A549 (cell line): ENCODE measurements around the gene POP4. TPM values are rescaled to one million over a fixed set of nuclear protein-coding genes. Genes with fewer than 3 reads are reported as not detected.

ENCODE experiments used
- ATAC-seq, 2 experiments: fragments of 200-7000 bp in 1 of 2; fragments of >200 bp in 1 of 2; cut with Nextera tagmentation in 1 of 2; cut with Tn5 transposase in 1 of 2; 3 replicates each; pipeline versions ENCODE4 v1.8.0 to v1.9.1; 2018 to 2020; ENCODE audit warnings: mild to moderate bottlenecking in 1 of 2, moderate library complexity in 1 of 2
- CTCF ChIA-PET: fragments of 300-600 bp; sonication (Branson Sonifier 250); formaldehyde crosslinking; extraction: SDS; loops from one replicate; lab custom pipeline; 2021; ENCODE audit warnings: antibody characterized with exemption, inconsistent platforms; lab: Yijun Ruan, JAX
- POLR2A ChIA-PET: fragments of 350-600 bp; formaldehyde crosslinking; extraction: SDS; loops from one replicate; lab custom pipeline; 2021; ENCODE audit warnings: antibody characterized with exemption, inconsistent platforms; lab: Yijun Ruan, JAX
- DNase-seq, 2 experiments: peaks; one replicate each; pipeline versions ENCODE4 v3.0.0 to v3.0.0-alpha.2; 2011 to 2016; ENCODE audit warnings: low read depth in 1 of 2, low spot score in 1 of 2
- FAIRE-seq: peaks from 2 replicates; lab custom pipeline; 2011; peaks lifted over from hg19 to GRCh38; lab: Jason Lieb, UNC
- H3K27ac ChIP-seq, 2 experiments: fragments of >200 bp; sonication (Bioruptor Twin); formaldehyde crosslinking; 3 replicates each; pipeline ENCODE4 v1.5.1; 2016 to 2017
- H3K4me1 ChIP-seq: fragments of >200 bp; sonication (Bioruptor Twin); formaldehyde crosslinking; 3 replicates; pipeline ENCODE4 v1.6.1; 2016
- H3K4me2 ChIP-seq: fragments of >200 bp; sonication (Bioruptor Twin); formaldehyde crosslinking; 3 replicates; pipeline ENCODE4 v1.6.1; 2016
- H3K4me3 ChIP-seq: fragments of >200 bp; sonication (Bioruptor Twin); formaldehyde crosslinking; 3 replicates; pipeline ENCODE4 v1.5.1; 2016
- H3K9me3 ChIP-seq: fragments of >200 bp; sonication (Bioruptor Twin); formaldehyde crosslinking; 3 replicates; pipeline ENCODE4 v1.6.1; 2016
- CHD4 ChIP-seq: fragments of 200-600 bp; sonication (generic); IDR thresholded peaks from 2 replicates; pipeline ENCODE4 v1.6.1; 2016; ENCODE audit warnings: antibody characterized with exemption, mild to moderate bottlenecking, borderline replicate concordance
- EHF ChIP-seq: fragments of 250-450 bp; sonication (Bioruptor Pico); IDR thresholded peaks from 2 replicates; pipeline ENCODE4 v1.5.0; 2020; ENCODE audit warnings: mild to moderate bottlenecking
- EHMT2 ChIP-seq: fragments of 200-600 bp; sonication (generic); IDR thresholded peaks from 2 replicates; pipeline ENCODE4 v1.6.1; 2016; ENCODE audit warnings: antibody characterized with exemption, low read depth, mild to moderate bottlenecking, moderate library complexity
- ESRRA ChIP-seq: fragments of 150-350 bp; IDR thresholded peaks from 2 replicates; pipeline ENCODE4 v1.6.1; 2014; ENCODE audit warnings: mild to moderate bottlenecking, low read length, borderline replicate concordance
- FOSB ChIP-seq: fragments of 250-450 bp; sonication (Bioruptor Pico); IDR thresholded peaks from 2 replicates; pipeline ENCODE4 v1.5.0; 2020; ENCODE audit warnings: mild to moderate bottlenecking, moderate library complexity
- FOSL2 ChIP-seq, 2 experiments: fragments of 450-650 bp in 1 of 2; fragments of >200 bp in 1 of 2; sonication (Bioruptor Twin) in 1 of 2; formaldehyde crosslinking; IDR thresholded peaks; 2 replicates each; pipeline versions ENCODE4 v1.5.0 to v1.6.1; 2016 to 2020; ENCODE audit warnings: mild to moderate bottlenecking in 1 of 2, moderate library complexity in 1 of 2
- FOXS1 ChIP-seq: fragments of 250-450 bp; sonication (Bioruptor Pico); IDR thresholded peaks from 2 replicates; pipeline ENCODE4 v1.5.0; 2020; ENCODE audit warnings: mild to moderate bottlenecking, moderate library complexity
- GATA3 ChIP-seq: IDR thresholded peaks from 2 replicates; pipeline ENCODE4 v1.6.1; 2012; ENCODE audit warnings: borderline replicate concordance
- HDAC2 ChIP-seq: fragments of 200-600 bp; sonication (generic); IDR thresholded peaks from 2 replicates; pipeline ENCODE4 v1.6.1; 2016
- HOXA7 ChIP-seq: fragments of 250-450 bp; sonication (Bioruptor Pico); IDR thresholded peaks from 2 replicates; pipeline ENCODE4 v1.5.0; 2020; ENCODE audit warnings: mild to moderate bottlenecking, moderate library complexity
- JUN ChIP-seq, 2 experiments: fragments of >200 bp; sonication (Bioruptor Twin); formaldehyde crosslinking; IDR thresholded peaks; 2 replicates in 1 of 2; 3 replicates in 1 of 2; pipeline ENCODE4 v1.6.1; 2016 to 2017
- KDM1A ChIP-seq: fragments of 200-600 bp; sonication (generic); IDR thresholded peaks from 2 replicates; pipeline ENCODE4 v1.6.1; 2016; ENCODE audit warnings: low read depth, mild to moderate bottlenecking
- MYC ChIP-seq: IDR thresholded peaks from 2 replicates; pipeline ENCODE4 v1.6.1; 2012; ENCODE audit warnings: mild to moderate bottlenecking, inconsistent platforms, low read length, improper control_type of control experiment, borderline replicate concordance
- RARB ChIP-seq: fragments of 250-450 bp; sonication (Bioruptor Pico); IDR thresholded peaks from 2 replicates; pipeline ENCODE4 v1.8.0; 2021; ENCODE audit warnings: mild to moderate bottlenecking, moderate library complexity
- RFX5 ChIP-seq: fragments of 450-650 bp; IDR thresholded peaks from 2 replicates; pipeline ENCODE4 v1.7.1; 2014; ENCODE audit warnings: antibody characterized with exemption, mild to moderate bottlenecking, moderate library complexity
- RNF2 ChIP-seq: fragments of 200-600 bp; sonication (generic); IDR thresholded peaks from 2 replicates; pipeline ENCODE4 v1.6.1; 2016; ENCODE audit warnings: low read depth, mild to moderate bottlenecking, antibody characterized with exemption, moderate library complexity, borderline replicate concordance
- SMC3 ChIP-seq: fragments of >200 bp; sonication (Bioruptor Twin); formaldehyde crosslinking; IDR thresholded peaks from 3 replicates; pipeline ENCODE4 v1.6.1; 2018; ENCODE audit warnings: inconsistent platforms
- TFCP2L1 ChIP-seq: fragments of 250-450 bp; sonication (Bioruptor Pico); IDR thresholded peaks from 2 replicates; pipeline ENCODE4 v1.5.0; 2021; ENCODE audit warnings: mild to moderate bottlenecking
- ZSCAN20 ChIP-seq: fragments of 250-450 bp; sonication (Bioruptor Pico); IDR thresholded peaks from 2 replicates; pipeline ENCODE4 v1.8.0; 2022; ENCODE audit warnings: mild to moderate bottlenecking, moderate library complexity
- WGBS: methylation state at CpG from one replicate; pipeline ENCODE4 v1.1.6; 2017; ENCODE audit errors: missing lambda C conversion rate; 5-methylcytosine and 5-hydroxymethylcytosine counted together
- polyA plus RNA-seq, 4 experiments: library from polyadenylated mRNA; depleted of rRNA in 3 of 4; stranded (reverse); fragments of >200 nt; fragmentation: RNase III in 1 of 4; extraction: RNeasy Plus Mini Kit Qiagen cat#74134 plus additional on column Dnase treatment in 1 of 4; gene quantifications; 2 replicates in 3 of 4; 3 replicates in 1 of 4; pipeline ENCODE4 v1.2.3, GENCODE V29; 2011 to 2017
- TF ChIP-seq, protein P1 (sequence below): fragments of 200-600 bp; sonication (generic); IDR thresholded peaks from 2 replicates; pipeline ENCODE4 v1.6.1; 2016; ENCODE audit warnings: antibody characterized with exemption, mild to moderate bottlenecking, moderate library complexity
- TF ChIP-seq, protein P2 (sequence below): fragments of >200 bp; sonication (Bioruptor Twin); formaldehyde crosslinking; IDR thresholded peaks from 2 replicates; pipeline ENCODE4 v1.6.1; 2016
- TF ChIP-seq, protein P3 (sequence below): fragments of 250-450 bp; sonication (Bioruptor Pico); IDR thresholded peaks from 2 replicates; pipeline ENCODE4 v1.5.0; 2021; ENCODE audit warnings: mild to moderate bottlenecking, moderate library complexity, borderline replicate concordance
- TF ChIP-seq, protein P4 (sequence below): IDR thresholded peaks from 2 replicates; pipeline ENCODE4 v1.6.1; 2012
- TF ChIP-seq, protein P5 (sequence below): fragments of 250-450 bp; sonication (Bioruptor Pico); IDR thresholded peaks from 2 replicates; pipeline ENCODE4 v1.5.0; 2020; ENCODE audit warnings: low read depth, mild to moderate bottlenecking, moderate library complexity

POP4 gene
- polyA plus RNA-seq, 2 of the 4 experiments (the other 2 are of a cell fraction), result 202 to 208 TPM

DNA sequence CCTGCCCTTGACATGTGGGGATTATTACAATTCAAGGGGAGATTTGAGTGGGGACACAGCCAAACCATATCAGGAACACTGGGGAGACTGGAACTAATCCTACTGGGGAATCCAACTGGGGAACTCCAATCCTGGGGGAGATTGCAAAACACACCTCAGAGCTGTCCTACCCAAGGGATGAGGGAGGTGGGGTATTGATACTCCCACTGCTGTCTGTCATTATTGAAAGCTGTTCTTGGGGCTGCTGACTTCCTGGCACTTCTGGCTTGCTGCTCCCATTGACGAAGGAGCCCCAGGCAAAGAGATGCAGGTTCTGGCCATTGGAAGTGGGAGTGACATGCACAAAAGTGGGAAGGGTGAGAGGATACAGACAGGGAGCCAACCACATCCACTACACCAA lies 24.7 kb upstream of the POP4 start:
- Histone ChIP-seq H3K9me3 (peaks cover 13% of the 10 kb centered on the region; the same call in 2 of the 3 replicates), H3K27ac (no peak overlapping the region), H3K4me1 (no peaks in the 10 kb centered on the region), H3K4me3 (no peak overlapping the region), H3K4me2 (no peak overlapping the region)
- TF ChIP-seq, protein P1, sequence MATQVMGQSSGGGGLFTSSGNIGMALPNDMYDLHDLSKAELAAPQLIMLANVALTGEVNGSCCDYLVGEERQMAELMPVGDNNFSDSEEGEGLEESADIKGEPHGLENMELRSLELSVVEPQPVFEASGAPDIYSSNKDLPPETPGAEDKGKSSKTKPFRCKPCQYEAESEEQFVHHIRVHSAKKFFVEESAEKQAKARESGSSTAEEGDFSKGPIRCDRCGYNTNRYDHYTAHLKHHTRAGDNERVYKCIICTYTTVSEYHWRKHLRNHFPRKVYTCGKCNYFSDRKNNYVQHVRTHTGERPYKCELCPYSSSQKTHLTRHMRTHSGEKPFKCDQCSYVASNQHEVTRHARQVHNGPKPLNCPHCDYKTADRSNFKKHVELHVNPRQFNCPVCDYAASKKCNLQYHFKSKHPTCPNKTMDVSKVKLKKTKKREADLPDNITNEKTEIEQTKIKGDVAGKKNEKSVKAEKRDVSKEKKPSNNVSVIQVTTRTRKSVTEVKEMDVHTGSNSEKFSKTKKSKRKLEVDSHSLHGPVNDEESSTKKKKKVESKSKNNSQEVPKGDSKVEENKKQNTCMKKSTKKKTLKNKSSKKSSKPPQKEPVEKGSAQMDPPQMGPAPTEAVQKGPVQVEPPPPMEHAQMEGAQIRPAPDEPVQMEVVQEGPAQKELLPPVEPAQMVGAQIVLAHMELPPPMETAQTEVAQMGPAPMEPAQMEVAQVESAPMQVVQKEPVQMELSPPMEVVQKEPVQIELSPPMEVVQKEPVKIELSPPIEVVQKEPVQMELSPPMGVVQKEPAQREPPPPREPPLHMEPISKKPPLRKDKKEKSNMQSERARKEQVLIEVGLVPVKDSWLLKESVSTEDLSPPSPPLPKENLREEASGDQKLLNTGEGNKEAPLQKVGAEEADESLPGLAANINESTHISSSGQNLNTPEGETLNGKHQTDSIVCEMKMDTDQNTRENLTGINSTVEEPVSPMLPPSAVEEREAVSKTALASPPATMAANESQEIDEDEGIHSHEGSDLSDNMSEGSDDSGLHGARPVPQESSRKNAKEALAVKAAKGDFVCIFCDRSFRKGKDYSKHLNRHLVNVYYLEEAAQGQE, result no peak
- TF ChIP-seq KDM1A, result no peak
- TF ChIP-seq MYC, result no peak
- TF ChIP-seq FOXS1, result no peak
- no peak for TF ChIP-seq GATA3
- TF ChIP-seq RARB (CRISPR knock-in tag), result no peak
- no peak for TF ChIP-seq RFX5
- no peak for TF ChIP-seq EHMT2
- TF ChIP-seq HDAC2, result no peak
- TF ChIP-seq JUN (IDR thresholded peaks at IDR 0.05), result no peak
- POLR2A ChIA-PET, result no interaction called here
- FAIRE-seq, result no peak
- no peak for DNase-seq
- ATAC-seq, result no peak
- CTCF ChIA-PET, result no interaction called here
- WGBS, result 3% methylated on average over 1 of the region's 1 CpG

- Histone ChIP-seq H3K4me1 (no peaks in the 10 kb centered on the region), H3K27ac (no peak overlapping the region), H3K4me2 (no peak overlapping the region), H3K9me3 (peaks cover 16% of the 10 kb centered on the region; the same call in 2 of the 3 replicates), H3K4me3 (no peak overlapping the region)
- POLR2A ChIA-PET, result interaction anchor here (1.6 kb wide), 1 partner anchor 23 kb away, joined by 14 read pairs; the partner anchor contains the start of gene POP4
- CTCF ChIA-PET, result interaction anchor here (0.8 to 1.8 kb wide), 6 partner anchors 10 to 1086 kb away, joined by 3 to 6 read pairs (median 4); no protein-coding TSS in a partner anchor
- DNase-seq, result no peak
- TF ChIP-seq FOSL2 (IDR thresholded peaks at IDR 0.05) (no peak), FOSL2 (CRISPR knock-in tag; IDR thresholded peaks at IDR 0.05) (peak; percentile 68), HOXA7 (CRISPR knock-in tag) (no peak), ZSCAN20 (CRISPR knock-in tag) (no peak), ESRRA (no peak)
- TF ChIP-seq, protein P2, sequence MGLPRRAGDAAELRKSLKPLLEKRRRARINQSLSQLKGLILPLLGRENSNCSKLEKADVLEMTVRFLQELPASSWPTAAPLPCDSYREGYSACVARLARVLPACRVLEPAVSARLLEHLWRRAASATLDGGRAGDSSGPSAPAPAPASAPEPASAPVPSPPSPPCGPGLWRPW, result no peak
- no peak for ATAC-seq
- 0% methylated on average over 1 of the region's 1 CpG for WGBS
- FAIRE-seq, result peak; percentile 13
Measured at GRCh38 chr19:29583196-29583999, 22.7 kb upstream of the POP4 start.

DNA sequence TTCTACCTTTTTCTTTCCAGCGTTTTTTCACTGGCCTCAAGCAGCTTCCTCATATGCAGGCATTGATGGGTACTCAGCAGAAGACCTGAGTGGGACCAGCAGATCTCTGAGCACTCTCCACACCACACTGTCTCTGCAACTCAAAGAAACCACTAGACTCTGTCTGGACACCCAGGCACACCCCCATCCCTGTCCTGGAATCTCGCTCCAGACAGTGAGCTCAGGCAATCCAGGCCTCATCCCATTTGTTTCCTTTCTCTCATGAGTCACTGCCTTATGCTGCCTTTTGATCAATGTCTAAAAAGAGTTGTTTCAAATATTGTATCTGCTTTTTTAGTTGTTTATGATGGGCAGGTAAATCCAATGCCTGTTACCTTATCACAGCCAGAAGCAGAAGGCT lies 19.7 kb upstream of the POP4 start:
- WGBS, result 4% methylated on average over 2 of the region's 2 CpGs
- Histone ChIP-seq H3K4me2 (no peak overlapping the region), H3K9me3 (peaks cover 10% of the 10 kb centered on the region; the same call in 2 of the 3 replicates), H3K4me3 (no peak overlapping the region), H3K27ac (no peak overlapping the region), H3K4me1 (no peaks in the 10 kb centered on the region)
- TF ChIP-seq, protein P3, sequence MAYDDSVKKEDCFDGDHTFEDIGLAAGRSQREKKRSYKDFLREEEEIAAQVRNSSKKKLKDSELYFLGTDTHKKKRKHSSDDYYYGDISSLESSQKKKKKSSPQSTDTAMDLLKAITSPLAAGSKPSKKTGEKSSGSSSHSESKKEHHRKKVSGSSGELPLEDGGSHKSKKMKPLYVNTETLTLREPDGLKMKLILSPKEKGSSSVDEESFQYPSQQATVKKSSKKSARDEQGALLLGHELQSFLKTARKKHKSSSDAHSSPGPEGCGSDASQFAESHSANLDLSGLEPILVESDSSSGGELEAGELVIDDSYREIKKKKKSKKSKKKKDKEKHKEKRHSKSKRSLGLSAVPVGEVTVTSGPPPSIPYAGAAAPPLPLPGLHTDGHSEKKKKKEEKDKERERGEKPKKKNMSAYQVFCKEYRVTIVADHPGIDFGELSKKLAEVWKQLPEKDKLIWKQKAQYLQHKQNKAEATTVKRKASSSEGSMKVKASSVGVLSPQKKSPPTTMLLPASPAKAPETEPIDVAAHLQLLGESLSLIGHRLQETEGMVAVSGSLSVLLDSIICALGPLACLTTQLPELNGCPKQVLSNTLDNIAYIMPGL (CRISPR knock-in tag), result no peak
- TF ChIP-seq, protein P4, sequence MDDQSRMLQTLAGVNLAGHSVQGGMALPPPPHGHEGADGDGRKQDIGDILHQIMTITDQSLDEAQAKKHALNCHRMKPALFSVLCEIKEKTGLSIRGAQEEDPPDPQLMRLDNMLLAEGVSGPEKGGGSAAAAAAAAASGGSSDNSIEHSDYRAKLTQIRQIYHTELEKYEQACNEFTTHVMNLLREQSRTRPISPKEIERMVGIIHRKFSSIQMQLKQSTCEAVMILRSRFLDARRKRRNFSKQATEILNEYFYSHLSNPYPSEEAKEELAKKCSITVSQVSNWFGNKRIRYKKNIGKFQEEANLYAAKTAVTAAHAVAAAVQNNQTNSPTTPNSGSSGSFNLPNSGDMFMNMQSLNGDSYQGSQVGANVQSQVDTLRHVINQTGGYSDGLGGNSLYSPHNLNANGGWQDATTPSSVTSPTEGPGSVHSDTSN, result no peak
- no peak for TF ChIP-seq SMC3
- no peak for TF ChIP-seq EHF (CRISPR knock-in tag)
- no peak for TF ChIP-seq TFCP2L1 (CRISPR knock-in tag)
- TF ChIP-seq EHMT2, result no peak
- TF ChIP-seq RNF2, result no peak
- TF ChIP-seq RARB (CRISPR knock-in tag), result no peak
- TF ChIP-seq HOXA7 (CRISPR knock-in tag), result no peak
- TF ChIP-seq CHD4, result no peak
- TF ChIP-seq, protein P5, sequence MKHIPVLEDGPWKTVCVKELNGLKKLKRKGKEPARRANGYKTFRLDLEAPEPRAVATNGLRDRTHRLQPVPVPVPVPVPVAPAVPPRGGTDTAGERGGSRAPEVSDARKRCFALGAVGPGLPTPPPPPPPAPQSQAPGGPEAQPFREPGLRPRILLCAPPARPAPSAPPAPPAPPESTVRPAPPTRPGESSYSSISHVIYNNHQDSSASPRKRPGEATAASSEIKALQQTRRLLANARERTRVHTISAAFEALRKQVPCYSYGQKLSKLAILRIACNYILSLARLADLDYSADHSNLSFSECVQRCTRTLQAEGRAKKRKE, result no peak
- TF ChIP-seq FOSB (CRISPR knock-in tag), result no peak
- ChIA-PET POLR2A (no interaction called here), CTCF (interaction anchor here (1.6 to 3.3 kb wide), 3 partner anchors 11 to 24 kb away, joined by 4 to 28 read pairs (median 7); no protein-coding TSS in a partner anchor)
- ATAC-seq (no peak), FAIRE-seq (peak; percentile 76), DNase-seq (no peak)
